Medulla oblongata (tissue), 1 donor: ENCODE data around the gene PCDHGB4.
"Not testable (repeated sequence)": the region's sequence is repeated elsewhere in the genome, so short reads cannot be mapped to it uniquely, and the experiment has no call there.

Source experiments
- DNase-seq: peaks from one replicate; pipeline ENCODE4 v3.0.0-alpha.2; 2015; ENCODE audit errors: extremely low spot score

The PCDHGB4 gene

DNA sequence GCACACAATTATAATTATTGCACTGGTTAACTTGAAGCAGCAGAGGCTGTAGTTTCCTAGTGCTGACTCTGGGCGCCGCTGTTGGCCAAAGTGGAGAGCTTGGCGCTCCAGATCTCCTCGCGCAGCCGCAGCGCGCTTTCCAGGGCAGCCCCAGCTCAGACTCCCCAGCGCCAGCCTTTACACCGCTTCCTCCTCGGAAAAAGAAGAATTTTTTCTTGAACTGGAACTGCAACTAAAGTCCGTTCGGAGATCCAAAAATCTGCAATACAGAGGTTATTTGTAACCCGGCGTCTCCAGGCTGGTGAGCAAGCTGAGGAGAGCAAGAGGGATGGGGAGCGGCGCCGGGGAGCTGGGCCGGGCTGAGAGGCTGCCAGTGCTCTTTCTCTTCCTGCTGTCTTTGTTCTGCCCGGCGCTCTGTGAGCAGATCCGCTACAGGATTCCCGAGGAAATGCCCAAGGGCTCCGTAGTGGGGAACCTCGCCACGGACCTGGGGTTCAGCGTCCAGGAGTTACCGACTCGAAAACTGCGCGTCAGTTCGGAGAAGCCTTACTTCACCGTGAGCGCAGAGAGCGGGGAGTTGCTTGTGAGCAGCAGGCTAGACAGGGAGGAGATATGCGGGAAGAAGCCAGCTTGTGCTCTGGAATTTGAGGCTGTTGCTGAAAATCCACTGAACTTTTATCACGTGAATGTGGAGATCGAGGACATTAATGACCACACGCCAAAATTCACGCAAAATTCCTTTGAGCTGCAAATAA, at the start of gene PCDHGB4:
Gene PCDHGB4, plus strand, starts transcription at position 142 of the 755 bp plus-strand sequence. Its CDS starts 187 bp downstream, at position 329.
- peak; percentile 4 for DNase-seq

DNA sequence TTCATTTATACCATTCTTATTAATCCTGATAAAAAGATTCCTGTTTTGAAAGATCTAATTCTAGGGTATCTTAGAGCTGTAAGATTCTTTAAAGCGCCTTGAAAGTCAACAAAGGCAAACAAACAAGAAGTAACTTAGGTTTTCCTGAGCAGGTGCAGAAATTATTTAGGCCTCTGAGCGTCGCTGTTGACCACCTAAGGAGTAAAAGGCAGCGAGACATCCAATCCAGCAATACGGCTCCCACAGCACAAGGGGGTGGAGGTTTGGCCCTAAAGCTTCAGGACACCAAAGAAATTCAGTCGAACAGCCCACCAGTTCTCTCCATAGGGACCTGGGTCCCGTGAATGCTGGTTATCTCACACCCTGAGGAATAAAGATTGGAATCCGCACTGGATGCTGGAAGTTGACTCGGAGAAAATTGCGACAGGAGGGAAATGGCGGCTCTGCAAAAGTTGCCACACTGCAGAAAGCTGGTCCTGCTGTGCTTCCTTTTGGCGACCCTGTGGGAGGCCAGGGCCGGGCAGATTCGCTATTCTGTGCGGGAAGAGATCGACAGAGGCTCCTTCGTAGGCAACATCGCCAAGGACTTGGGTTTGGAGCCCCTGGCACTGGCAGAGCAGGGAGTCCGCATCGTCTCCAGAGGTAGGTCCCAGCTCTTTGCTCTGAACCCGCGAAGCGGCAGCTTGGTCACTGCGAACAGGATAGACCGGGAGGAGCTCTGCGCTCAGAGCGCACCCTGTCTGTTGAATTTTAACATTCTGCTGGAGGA, 48.8 kb upstream of the PCDHGB4 start, which contains the start of gene PCDHGA2:
Gene PCDHGA2, plus strand, starts transcription at position 223 of the 769 bp plus-strand sequence.
- peak; percentile 9 for DNase-seq

DNA sequence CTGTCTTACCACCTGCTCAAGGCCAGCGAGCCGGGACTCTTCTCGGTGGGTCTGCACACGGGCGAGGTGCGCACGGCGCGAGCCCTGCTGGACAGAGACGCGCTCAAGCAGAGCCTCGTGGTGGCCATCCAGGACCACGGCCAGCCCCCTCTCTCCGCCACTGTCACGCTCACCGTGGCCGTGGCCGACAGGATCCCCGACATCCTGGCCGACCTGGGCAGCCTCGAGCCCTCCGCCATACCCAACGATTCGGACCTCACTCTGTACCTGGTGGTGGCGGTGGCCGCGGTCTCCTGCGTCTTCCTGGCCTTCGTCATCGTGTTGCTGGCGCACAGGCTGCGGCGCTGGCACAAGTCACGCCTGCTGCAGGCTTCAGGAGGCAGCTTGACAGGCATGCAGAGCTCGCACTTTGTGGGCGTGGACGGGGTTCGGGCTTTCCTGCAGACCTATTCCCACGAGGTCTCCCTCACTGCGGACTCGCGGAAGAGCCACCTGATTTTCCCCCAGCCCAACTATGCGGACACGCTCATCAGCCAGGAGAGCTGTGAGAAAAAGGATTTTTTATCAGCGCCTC, 46.6 kb upstream of the PCDHGB4 start:
- DNase-seq = not testable (repeated sequence)

DNA sequence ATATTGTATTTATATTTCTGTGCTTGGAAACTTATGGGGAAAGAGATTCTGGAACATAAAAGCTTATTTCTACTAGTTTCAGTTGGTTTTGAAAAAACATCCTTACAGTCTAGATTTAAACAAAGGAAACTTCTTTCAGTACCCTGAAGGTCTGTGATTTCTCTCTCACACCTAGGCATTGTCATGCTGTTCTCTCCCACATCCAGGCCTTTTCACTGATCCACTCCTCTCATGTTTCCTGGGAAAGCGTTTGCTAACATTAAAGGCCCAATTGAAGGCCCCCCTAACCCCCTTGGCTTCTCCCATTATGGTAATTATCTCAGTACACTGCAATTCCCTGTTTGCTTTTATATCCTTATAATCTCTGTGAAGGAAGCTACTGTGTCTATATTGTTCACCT, 44.7 kb upstream of the PCDHGB4 start:
- DNase-seq = no peak

DNA sequence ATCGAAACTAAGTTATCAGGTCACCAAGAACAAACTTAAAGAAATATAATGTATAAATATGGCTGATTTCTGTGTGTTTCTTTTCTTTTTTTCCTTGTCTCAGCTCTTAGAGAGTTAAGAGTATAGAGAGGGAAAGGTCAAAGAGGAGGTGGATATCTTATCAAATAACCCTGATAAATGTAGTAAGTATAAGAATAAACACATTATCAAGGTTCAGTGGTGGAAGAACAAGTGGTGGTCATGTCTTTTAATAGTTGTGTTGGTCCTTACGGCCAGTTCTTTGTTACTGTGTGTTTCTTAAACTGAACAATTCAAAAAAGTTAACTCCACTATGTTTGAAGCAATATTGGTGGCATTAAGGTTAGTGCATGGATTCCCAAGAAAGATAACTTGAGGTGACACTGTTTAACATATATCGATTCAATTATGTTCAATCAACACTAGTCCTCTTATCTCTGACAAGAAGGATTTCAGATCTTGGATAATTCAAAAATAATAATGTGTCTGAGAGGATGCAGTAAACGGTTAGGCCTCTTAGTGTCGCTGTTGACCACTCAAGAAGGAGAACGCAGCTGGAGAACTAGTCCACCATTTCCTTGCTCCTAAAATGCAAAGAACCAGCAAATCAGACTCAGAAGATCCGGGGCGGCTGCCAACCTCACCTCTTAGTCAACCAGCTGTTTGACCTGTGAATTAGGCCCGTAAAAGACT, 44.1 kb upstream of the PCDHGB4 start, which contains the start of gene PCDHGA3:
Gene PCDHGA3, plus strand, starts transcription at position 588 of the 711 bp plus-strand sequence. CDS start 205 bp downstream, outside the sequence.
- no peak for DNase-seq

DNA sequence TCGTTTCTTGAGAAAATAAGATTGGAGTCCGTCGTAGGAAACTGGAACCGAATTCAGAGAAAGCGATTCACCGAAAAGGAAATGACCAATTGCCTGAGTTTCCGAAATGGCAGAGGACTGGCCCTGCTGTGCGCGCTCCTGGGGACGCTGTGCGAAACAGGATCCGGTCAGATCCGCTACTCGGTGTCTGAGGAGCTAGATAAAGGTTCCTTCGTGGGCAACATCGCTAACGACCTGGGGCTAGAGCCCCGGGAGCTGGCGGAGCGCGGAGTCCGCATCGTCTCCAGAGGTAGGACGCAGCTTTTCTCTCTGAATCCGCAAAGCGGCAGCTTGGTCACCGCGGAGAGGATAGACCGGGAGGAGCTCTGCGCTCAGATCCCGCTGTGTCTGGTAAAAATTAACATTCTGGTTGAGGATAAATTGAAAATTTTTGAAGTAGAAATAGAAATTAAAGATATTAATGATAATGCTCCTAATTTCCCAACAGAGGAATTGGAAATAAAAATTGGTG, 43.5 kb upstream of the PCDHGB4 start:
- no peak for DNase-seq

DNA sequence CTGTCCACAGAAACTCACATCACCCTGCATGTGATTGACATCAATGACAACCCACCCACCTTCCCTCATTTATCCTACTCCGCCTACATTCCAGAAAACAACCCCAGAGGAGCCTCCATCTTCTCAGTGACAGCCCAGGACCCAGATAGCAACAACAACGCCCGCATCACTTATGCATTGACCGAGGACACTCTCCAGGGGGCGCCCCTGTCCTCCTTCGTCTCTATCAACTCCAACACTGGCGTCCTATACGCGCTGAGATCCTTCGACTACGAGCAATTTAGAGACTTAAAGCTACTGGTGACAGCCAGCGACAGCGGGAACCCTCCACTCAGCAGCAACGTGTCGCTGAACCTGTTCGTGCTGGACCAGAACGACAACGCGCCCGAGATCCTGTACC, 42.2 kb upstream of the PCDHGB4 start:
- no peak for DNase-seq

DNA sequence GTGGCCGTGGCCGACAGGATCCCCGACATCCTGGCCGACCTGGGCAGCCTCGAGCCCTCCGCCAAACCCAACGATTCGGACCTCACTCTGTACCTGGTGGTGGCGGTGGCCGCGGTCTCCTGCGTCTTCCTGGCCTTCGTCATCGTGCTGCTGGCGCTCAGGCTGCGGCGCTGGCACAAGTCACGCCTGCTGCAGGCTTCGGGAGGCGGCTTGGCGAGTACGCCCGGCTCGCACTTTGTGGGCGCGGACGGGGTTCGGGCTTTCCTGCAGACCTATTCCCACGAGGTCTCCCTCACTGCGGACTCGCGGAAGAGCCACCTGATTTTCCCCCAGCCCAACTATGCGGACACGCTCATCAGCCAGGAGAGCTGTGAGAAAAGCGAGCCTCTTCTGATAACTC, 41.5 kb upstream of the PCDHGB4 start:
- not testable (repeated sequence) for DNase-seq

DNA sequence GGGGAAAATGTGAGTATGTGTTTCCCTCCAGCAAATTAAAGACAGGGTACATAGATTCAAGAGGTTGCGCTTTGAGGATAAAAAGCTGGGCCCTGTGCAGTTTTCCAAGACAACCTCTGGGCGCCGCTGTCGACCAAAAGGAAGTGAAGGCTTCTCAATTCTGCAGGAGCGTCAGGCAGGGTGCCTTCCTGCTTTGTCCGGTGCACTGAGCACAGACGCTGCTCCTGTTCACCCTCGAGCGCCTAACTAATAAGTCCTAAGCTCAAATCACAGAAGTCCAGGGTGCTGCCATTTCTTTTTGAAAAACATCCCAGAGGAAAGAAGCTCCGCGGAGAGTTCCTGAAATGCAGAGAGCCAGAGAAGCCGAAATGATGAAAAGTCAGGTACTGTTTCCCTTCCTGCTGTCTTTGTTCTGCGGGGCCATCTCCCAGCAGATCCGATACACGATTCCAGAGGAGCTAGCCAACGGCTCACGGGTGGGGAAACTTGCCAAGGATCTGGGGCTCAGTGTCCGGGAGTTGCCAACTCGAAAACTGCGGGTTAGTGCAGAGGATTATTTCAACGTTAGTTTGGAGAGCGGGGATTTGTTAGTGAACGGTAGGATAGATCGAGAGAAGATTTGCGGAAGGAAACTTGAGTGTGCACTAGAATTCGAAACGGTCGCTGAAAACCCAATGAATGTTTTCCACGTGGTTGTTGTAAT, 37.4 kb upstream of the PCDHGB4 start, which contains the start of gene PCDHGB1:
Gene PCDHGB1, plus strand, starts transcription at position 183 of the 703 bp plus-strand sequence. Its CDS starts 162 bp downstream, at position 345.
- peak; percentile 46 for DNase-seq

DNA sequence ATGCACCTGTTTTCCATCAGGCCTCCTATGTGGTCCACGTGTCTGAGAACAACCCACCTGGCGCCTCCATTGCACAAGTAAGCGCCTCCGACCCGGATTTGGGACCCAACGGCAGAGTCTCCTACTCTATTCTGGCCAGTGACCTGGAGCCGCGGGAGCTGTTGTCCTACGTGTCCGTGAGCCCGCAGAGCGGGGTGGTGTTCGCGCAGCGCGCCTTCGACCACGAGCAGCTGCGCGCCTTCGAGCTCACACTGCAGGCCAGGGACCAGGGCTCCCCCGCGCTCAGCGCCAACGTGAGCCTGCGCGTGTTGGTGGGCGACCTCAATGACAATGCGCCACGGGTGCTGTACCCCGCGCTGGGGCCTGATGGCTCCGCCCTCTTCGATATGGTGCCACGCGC, 35.9 kb upstream of the PCDHGB4 start:
- no peak for DNase-seq

DNA sequence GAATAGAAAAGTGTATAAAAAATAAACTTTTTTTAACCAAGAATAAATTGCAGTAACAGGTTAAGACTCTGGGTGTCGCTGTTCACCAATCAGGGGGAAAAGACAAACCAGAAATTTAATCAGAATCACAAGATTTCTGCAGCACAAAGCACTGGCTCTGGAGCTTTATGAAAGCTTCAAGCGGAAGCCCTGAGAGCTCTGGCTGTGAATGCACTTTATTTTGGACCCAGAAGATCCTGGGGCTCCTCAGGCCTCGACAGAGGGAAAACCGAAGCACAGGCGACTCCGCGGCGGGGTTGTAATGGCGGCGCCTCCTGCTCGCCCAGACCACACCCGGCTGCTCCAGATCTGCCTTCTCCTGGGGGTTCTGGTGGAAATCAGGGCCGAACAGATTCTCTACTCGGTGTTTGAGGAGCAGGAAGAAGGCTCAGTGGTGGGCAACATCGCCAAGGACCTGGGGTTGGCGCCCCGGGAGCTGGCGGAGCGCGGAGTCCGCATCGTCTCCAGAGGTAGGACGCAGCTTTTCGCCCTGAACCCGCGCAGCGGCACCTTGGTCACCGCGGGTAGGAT, 32.5 kb upstream of the PCDHGB4 start, which contains the start of gene PCDHGA4:
Gene PCDHGA4, plus strand, starts transcription at position 122 of the 570 bp plus-strand sequence. Its CDS starts 87 bp downstream, at position 209.
- DNase-seq = no peak

DNA sequence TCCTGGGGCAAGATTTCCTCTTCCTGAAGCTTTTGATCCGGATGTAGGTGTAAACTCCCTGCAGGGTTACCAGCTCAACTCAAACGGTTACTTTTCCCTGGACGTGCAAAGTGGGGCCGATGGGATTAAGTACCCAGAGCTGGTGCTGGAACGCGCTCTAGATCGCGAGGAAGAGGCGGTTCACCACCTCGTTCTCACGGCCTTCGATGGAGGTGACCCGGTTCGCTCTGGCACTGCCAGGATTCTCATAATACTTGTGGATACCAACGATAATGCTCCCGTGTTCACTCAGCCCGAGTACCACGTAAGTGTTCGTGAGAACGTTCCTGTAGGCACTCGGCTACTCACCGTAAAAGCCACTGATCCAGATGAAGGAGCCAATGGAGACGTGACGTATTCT, 31.9 kb upstream of the PCDHGB4 start:
- DNase-seq = no peak

DNA sequence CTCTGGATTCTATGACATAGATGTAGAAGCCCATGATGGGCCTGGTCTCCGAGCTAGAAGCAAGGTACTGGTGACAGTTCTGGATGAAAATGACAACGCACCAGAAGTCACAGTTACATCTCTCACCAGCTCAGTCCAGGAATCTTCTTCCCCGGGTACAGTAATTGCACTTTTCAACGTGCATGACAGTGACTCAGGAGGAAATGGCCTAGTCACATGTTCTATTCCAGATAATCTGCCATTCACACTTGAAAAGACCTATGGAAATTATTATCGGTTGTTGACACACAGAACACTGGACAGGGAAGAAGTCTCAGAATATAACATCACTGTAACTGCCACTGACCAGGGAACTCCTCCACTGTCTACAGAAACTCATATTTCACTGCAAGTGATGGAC, 31.4 kb upstream of the PCDHGB4 start:
- no peak for DNase-seq

DNA sequence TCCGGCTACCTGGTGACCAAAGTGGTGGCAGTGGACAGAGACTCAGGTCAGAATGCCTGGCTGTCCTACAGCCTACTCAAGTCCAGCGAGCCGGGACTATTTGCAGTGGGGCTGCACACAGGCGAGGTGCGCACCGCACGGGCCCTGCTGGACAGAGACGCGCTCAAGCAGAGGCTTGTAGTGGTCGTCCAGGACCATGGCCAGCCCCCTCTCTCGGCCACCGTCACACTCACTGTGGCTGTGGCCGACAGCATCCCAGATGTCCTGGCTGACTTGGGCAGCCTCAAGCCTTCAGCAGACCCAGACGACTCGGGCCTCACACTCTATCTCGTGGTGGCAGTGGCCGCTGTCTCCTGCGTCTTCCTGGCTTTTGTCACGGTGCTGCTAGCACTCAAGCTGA, 30.5 kb upstream of the PCDHGB4 start:
- no peak for DNase-seq

DNA sequence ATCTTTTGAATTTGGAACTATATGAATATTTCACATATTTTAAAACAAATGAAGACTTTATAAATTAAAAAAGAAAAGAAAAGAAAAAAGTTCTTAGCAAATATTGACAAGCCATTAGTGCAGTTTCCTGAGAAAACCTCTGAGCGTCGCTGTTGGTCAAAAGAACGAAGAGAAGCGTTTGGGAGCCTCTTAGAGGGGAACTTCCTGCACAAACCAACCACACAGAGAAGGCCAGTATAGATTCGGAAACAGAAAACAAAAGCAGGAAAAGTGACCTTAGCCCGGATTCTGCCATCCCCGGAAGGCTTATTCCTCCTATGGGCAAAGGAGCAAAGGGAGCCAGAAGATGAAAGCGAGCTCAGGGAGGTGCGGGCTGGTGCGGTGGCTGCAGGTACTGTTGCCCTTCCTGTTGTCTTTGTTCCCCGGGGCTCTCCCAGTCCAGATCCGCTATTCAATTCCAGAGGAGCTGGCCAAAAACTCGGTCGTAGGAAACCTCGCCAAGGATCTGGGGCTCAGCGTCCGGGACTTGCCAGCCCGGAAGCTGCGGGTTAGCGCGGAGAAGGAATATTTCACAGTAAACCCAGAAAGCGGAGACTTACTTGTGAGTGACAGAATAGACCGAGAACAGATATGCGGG, 27.6 kb upstream of the PCDHGB4 start, which contains the start of gene PCDHGB2:
Gene PCDHGB2, plus strand, starts transcription at position 205 of the 637 bp plus-strand sequence. Its CDS starts 142 bp downstream, at position 347.
- peak; percentile 30 for DNase-seq

DNA sequence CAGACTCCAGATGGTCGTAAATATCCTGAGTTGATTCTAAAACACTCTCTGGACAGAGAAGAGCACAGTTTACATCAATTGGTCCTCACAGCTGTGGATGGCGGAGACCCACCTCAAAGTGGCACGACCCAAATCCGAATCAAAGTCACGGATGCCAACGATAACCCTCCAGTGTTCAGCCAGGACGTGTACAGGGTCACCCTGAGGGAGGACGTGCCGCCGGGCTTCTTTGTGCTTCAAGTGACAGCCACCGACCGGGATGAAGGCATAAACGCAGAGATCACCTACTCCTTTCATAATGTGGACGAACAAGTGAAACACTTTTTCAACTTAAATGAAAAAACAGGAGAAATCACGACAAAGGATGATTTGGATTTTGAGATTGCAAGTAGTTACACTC, 26.8 kb upstream of the PCDHGB4 start:
- no peak for DNase-seq

DNA sequence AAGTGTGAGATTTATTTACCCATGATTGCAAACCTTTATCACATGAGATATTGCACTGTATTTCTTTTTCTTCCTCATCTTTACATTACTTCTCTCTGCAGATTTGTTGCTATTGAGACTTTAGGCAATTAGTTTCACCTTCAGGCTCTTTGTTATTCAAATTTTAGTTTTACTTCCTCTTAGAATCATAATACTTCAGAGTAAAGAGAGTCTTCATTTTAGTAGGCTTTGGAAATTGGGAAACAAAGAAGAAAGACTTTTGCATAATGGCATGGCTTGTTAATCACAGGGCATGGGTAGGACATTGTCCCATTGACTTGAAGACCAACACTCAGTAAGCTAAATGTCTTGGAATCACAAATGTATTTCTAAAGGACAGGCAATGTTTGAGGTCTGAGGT, 24.8 kb upstream of the PCDHGB4 start:
- no peak for DNase-seq

DNA sequence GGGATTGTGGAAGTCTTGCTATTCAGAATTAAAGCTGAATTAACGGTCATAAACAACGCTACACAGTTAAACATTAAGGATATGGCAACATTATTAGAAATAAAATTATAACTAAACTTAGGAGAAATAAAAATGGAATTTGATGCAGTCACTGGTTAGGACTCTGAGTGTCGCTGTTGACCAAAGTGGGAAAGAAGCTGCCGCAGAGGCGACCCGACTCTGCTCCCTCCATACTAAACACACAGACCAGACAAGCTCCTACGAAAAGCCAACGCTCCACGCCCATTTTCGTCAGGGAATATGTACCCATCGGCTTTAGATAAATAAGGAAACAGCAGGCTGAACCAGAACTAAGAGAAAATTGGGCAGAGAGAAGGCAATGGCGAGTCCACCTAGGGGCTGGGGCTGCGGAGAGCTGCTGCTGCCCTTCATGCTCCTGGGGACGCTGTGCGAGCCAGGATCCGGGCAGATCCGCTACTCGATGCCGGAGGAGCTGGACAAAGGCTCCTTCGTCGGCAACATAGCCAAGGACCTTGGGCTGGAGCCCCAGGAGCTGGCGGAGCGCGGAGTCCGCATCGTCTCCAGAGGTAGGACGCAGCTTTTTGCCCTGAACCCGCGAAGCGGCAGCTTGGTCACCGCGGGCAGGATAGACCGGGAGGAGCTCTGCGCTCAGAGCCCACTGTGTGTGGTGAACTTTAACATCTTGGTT, 23.4 kb upstream of the PCDHGB4 start, which contains the start of gene PCDHGA5:
Gene PCDHGA5, plus strand, starts transcription at position 211 of the 709 bp plus-strand sequence. Its CDS starts 169 bp downstream, at position 380.
- DNase-seq = no peak
